Kidney epithelial cell (primary cell): ENCODE results near the gene PPP1R27. TPM values are rescaled to one million over a fixed set of nuclear protein-coding genes. Genes with fewer than 3 reads are reported as not detected.

Experiments used
- DNase-seq: peaks from one replicate; pipeline ENCODE4 v3.0.0-alpha.2; 2010; ENCODE audit warnings: low read depth
- H3K27me3 ChIP-seq: 2 replicates; pipeline ENCODE4 v1.6.0; 2011; ENCODE audit warnings: low read length; ENCODE audit not compliant: control insufficient read depth, insufficient read depth
- H3K36me3 ChIP-seq: 2 replicates; pipeline ENCODE4 v1.5.1; 2011; ENCODE audit warnings: low read length; ENCODE audit not compliant: control insufficient read depth, insufficient read depth
- H3K4me3 ChIP-seq: 2 replicates; pipeline ENCODE4 v1.5.1; 2011; ENCODE audit warnings: low read depth, mild to moderate bottlenecking, control low read depth, low read length
- total RNA-seq: library from RNA; depleted of rRNA; stranded (reverse); fragments of >200 nt; gene quantifications from 2 replicates; pipeline ENCODE4 v1.2.3, GENCODE V29; 2015
- TF ChIP-seq, protein P1 (sequence below): IDR thresholded peaks from 2 replicates; pipeline ENCODE4 v1.5.1; 2011; ENCODE audit warnings: mild to moderate bottlenecking, moderate library complexity, low read length, control low read depth, inconsistent platforms; ENCODE audit not compliant: insufficient read depth, poor library complexity, severe bottlenecking

PPP1R27 gene
- total RNA-seq, 1 donor from 2014 or later: 0.38 TPM

DNA sequence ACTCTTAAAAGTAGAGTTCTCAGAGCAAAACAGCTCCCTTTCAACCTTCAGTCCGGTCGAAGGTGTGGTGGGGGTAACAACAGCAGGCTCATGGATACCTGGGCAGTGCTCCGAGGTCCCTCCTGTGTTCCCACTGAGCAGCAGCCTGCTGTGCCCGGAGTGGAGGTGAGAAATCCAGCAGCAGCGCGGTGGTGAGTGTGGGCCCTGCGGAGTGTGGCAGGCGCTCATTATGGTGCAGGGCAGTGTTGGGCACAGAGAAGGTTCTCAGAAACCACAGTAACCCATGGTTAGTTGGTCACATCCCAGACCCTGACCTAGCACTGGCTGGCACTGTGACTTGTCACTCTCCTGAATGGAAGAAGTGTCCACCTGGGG, 30.5 kb upstream of the PPP1R27 start:
- H3K27me3 ChIP-seq: no peaks in the 10 kb centered on the region
- TF ChIP-seq, protein P1, sequence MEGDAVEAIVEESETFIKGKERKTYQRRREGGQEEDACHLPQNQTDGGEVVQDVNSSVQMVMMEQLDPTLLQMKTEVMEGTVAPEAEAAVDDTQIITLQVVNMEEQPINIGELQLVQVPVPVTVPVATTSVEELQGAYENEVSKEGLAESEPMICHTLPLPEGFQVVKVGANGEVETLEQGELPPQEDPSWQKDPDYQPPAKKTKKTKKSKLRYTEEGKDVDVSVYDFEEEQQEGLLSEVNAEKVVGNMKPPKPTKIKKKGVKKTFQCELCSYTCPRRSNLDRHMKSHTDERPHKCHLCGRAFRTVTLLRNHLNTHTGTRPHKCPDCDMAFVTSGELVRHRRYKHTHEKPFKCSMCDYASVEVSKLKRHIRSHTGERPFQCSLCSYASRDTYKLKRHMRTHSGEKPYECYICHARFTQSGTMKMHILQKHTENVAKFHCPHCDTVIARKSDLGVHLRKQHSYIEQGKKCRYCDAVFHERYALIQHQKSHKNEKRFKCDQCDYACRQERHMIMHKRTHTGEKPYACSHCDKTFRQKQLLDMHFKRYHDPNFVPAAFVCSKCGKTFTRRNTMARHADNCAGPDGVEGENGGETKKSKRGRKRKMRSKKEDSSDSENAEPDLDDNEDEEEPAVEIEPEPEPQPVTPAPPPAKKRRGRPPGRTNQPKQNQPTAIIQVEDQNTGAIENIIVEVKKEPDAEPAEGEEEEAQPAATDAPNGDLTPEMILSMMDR: no peak
- peaks cover 3% of the 10 kb centered on the region for H3K36me3 ChIP-seq
- H3K4me3 ChIP-seq: no peak overlapping the region
- DNase-seq: no peak

GRCh38 chr17:81863833-81864768, 29.3 kb upstream of the PPP1R27 start:
- Histone ChIP-seq H3K4me3 (no peak overlapping the region), H3K27me3 (no peaks in the 10 kb centered on the region), H3K36me3 (peaks cover 1% of the 10 kb centered on the region)
- DNase-seq: no peak
- TF ChIP-seq, protein P1: peak; percentile 10

- Histone ChIP-seq H3K27me3 (no peaks in the 10 kb centered on the region), H3K36me3 (peaks cover 1% of the 10 kb centered on the region), H3K4me3 (no peak overlapping the region)
- DNase-seq: no peak
- TF ChIP-seq, protein P1: no peak
These were observed 28.3 kb upstream of the PPP1R27 start for GRCh38 chr17:81863123-81863675.

DNA sequence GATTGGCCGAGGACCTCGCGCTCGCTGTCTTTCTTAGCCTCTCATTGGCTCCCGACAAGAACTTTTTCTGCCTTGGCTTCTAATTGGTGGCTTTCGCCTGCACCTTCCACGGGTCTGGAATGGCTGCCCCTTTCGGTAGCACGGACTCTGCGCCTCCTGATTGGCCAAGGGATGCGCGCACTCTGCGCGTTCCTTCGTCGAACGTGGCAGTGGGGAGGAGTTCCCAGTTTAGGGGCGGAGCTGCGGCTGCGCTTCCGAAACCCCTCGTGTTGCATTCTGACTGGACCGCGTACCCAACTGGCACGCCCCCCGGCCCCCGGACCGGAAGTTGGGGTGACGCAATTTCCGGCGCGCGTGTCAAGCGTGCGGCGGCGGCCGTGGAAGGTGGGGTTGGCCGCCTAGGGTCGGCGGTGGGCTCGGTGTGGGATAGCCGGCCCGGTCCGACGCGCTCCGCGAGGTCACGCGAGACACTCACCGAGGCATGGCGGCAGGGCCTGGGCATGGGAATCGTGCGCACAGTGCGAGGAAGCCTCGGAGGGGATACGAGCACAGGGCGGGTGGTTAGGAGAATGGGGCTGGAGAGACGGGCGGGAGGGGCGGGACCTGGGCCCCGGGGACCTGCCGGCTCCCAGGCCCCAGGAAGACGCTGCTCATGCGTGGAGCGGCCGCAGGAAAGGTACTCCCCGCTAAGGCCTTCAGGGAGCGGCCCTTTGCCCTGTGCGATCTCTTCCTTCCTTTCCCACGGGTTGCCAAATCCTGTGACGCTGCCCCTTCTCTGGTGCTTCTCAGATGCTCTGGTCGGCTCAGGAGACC, 26.1 kb upstream of the PPP1R27 start:
- no peaks in the 10 kb centered on the region for H3K36me3 ChIP-seq
- TF ChIP-seq, protein P1: no peak
- peak overlapping the region; percentile 68 for H3K4me3 ChIP-seq
- DNase-seq: no peak
- no peaks in the 10 kb centered on the region for H3K27me3 ChIP-seq

DNA sequence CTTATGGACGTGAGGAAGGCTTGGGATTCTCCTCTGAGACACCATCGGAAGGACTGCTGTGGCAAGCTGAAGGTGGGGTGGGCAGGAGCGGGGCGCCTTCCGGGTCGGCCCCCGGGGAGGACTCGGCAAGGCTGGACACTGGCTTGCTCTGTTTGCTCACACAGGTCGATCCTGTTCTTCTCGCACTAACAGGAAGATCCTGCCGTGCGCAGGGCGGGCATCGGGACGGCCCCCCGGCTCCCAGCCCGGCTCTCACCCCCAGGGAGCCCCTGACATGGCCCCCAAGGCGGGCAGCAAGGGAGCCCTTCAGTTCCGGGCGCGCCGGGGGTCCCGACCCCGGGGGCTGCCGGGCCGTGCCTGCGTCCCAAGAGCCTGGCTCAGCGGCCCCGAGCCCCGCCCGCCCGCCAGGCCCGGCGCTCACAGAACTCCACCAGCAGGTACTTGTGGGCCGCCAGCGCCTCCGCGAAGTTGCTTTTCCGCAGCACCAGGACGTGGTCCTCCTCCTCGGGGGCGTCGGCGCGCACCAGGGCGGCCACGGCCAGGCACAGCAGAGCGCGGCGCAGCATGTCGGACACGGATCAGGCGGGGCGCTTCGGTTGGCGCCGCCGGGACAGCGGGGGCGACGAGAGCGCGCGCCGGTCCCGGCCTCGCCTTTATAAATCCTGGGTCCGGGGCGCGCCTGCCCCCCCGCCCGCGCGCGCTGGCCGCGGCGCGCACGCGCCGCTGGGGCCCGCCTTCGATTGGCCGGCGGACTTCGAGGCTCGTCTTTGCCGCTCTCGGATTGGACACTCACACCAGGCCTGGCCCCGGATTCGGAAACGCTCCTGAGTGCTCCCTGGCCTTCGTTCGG, 25.3 kb upstream of the PPP1R27 start, which contains the start of gene P4HB:
Gene P4HB, minus strand, starts transcription at position 630 of the 850 bp plus-strand sequence. Its CDS starts 64 bp downstream, at position 566.
- peak; percentile 100 for DNase-seq
- TF ChIP-seq, protein P1: no peak
- H3K36me3 ChIP-seq: peaks cover 2% of the 10 kb centered on the region
- H3K4me3 ChIP-seq: peak within 1 kb of the TSS; percentile 77
- H3K27me3 ChIP-seq: no peaks in the 10 kb centered on the region
